NCI-H2029 (cell line): Measurements from ENCODE around the gene ZXDC.

ENCODE experiments used
- DNase-seq: peaks from one replicate; lab custom pipeline; 2025; lab: John Stamatoyannopoulos, UW

ZXDC gene

DNA sequence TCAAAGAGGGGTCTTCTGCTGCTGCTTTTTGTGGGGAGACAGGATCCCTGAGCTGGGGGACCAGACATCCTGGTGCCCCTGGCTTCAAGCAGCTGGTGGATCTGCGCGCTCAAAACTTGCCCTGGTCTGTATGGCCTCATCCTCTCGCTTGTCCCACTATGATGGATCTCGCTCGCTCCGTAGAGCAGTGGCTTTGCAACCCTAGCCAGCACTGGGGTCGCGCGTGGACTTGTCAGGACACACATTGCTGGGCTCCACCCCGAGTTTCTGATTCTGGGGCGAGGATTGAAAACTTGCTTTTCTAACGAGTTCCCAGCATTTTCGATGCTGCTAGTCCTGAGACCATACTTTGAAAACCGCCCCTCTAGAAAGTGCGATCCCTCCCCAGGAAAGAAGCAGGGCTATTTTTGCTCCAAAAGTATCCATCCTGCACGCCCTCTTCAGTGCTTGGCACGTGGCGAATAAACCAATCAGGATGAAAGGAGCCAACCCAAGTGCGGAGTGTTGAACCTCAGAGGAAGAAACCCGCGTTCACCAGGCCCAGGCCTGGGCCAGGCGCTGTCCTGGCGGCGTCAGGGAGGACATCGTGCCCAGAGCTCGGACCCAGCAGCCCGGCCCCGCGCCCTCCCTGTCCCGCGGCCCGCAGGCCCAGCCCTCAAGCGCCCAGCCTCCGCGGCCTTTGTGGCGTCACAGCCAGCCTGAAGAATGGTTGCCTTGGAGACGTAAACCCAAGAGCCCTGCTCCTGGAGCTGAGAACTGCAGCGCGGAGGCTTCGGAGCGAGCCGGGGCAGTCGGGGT lies 81.3 kb downstream of the ZXDC start, which contains the start of gene CFAP100:
Gene CFAP100 (plus strand): TSS at position 731 of the 798 bp plus-strand sequence. CDS start 1,092 bp downstream, outside the sequence.
- DNase-seq = peak; percentile 37

DNA sequence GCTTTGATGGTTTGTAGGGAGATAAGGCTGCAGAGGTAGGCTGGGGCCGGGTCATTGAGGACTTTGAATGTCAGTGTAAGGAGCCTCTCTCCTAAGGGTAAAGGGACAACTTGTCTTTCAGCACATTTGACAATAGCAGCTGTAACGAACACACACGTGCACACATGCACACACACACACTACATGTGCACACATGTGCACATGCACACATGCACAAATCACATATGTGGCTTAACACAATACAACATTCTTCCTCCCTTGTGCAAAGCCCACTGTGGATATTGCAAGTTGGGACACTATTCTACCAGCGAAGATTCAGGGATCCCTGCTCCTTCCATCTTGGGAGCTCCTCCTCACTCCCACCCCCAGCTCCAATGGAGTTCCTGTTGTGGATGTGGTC lies 82.1 kb downstream of the ZXDC start:
- DNase-seq = no peak

- no peak for DNase-seq
Observed at GRCh38 chr3:126392246-126392645, 83.4 kb downstream of the ZXDC start.

GRCh38 chr3:126391631-126392030 lies 84.1 kb downstream of the ZXDC start:
- DNase-seq = no peak

DNA sequence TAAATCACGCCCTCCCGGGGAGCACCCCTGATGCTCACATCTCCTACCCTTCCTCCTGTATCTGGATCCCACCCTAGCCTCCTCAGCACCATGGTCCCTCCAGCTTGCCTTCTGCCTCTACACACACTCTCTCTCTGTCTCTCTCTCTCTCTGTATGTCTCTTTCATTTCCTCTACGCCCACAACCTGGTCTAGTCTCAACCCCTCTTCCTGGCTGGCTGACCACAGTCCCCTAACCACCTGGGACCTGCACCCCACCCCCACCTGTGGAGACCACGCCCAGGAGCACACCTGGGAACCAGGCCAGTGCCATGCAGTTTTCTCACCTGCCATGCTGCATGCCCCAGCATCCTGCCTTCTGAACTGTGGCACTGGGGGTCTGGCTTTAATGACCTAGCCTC lies 84.9 kb downstream of the ZXDC start:
- no peak for DNase-seq

GRCh38 chr3:126390201-126390600 lies 85.5 kb downstream of the ZXDC start:
- DNase-seq = no peak

- no peak for DNase-seq
Observed at GRCh38 chr3:126389794-126390146, 85.9 kb downstream of the ZXDC start.

DNA sequence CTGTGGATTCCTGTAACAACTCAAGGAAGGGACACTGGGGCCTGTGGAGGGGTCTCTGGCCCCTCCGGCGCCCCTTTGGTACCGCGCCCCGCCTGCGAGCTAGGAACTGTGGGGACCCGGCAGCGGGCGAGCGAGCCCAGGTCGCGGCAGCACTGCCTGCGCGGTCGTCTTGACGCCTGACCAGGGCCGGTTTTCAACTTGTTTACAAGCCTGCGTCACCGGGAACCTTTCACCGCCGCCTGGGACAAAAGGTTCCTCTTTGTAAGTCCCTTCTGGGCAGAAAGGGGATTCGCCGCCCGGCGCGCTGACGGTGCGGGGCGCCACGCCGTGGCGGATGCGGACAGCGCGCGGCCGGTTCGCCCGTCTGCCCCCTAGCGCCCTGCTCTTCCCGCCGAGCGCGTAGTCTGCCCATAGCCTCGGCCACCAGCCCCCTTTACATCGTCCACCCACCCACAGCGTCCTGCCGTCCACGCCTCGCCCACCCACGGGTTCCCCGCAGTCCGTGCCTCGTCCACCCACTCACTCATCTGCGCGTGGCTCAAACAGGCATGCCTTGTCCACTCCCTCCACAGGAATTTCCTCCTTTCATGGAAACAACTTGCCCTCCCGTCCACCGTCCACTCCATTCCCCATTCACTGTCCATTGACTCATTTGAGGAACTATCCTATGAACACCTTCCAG lies 86.4 kb downstream of the ZXDC start:
- DNase-seq = peak; percentile 83
